Measurements from ENCODE around the gene SEC61A2.
"Not testable (repeated sequence)": the region's sequence is repeated elsewhere in the genome, so short reads cannot be mapped to it uniquely, and the experiment has no call there.

The SEC61A2 gene

DNA sequence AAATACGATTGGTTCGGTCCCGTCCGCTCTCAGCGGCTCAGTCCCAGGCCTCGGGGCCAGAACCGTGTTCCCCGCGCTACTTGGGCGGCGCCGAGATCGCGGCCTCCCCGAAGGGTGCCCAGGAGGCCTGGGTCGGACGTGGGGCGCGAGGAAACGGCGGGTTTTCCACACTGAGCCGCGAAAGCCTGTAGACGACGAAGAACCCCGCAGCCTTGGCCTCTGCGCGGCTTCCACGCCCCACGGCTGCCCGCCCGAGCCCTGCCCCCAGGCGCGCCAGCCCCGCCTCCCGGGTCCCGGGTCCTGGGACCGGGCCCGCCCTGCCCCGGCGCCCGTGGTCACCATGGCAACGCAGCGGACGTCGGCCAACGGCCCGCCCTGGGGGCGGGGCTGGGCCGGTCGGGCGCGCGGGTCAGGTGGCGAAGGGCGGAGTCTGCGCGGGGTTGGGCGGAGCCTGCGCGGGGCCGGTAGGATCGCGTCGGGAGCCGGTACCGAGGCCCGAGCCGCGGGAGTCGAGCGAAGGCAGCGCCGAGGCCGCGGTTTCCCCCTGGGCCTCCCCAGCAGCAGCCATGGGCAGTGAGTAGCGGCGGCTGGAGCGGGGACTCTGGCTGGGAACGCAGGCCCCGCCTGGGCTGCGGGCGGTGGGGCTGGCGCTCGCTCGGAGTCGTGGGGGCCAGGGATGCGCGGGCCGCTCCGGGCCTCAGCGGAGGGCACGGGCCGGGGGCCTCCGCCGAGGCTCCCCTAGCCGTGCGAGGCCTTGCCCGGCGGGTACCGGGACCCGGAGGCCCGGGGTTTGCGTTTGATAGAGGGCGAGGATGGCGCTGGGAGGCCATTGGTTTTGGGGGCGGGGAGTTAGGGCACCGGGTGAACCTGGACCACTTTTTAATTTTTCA lies at the start of gene SEC61A2:
Gene SEC61A2 (plus strand): TSS at position 456 of the 890 bp plus-strand sequence. CDS start 111 bp downstream, at position 567.
- FAIRE-seq: no peak

DNA sequence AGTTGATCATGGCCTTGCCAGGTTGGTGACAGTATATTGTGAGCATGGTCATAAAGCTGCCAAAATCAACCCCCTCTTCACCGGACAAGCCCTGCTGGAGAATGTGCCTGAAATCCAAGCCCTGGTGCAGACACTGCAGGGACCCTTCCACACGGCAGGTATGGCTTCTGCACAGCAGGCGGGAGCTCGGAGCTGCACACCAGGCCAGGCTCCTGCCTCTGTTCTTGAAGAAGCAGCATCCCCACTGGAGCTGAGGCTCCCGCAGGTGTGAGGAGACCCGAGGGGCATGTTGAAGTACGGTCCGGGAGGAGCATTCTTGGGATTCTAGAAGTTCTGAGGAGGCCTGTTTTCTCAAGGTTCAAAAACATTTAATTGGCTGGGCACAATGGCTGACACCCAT lies 48.0 kb upstream of the SEC61A2 start:
- no peak for FAIRE-seq

DNA sequence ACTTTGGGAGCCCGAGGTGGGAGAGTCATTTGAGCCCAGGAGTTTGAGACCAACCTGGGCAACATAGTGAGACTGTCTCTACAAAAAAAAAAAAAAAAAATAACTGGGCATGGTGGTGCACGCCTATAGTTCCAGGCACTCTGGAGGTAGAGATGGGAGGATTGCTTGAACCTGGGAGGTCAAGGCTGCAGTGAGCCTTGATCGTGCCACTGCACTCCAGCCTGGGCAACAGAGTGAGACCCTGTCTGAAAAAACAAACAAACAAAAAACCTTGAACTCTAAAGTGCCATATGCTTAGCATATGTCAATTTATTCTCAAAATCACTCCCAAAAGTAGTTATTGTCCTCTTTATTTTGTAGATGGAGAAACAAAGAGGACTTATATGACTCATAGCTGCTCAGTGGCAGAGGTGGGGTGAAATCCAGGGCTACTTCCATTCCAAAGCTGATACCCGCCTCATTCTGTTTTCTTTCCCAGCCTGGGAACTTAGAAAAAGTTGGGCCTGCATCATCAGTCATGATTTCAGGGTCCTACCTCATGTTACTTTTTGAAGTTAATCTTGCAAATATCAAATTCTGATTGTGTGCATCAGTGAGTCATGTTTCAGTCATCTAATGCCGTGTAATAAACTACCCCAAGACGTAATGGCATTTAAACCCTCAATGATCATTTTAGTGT lies 47.5 kb upstream of the SEC61A2 start:
- no peak for FAIRE-seq

DNA sequence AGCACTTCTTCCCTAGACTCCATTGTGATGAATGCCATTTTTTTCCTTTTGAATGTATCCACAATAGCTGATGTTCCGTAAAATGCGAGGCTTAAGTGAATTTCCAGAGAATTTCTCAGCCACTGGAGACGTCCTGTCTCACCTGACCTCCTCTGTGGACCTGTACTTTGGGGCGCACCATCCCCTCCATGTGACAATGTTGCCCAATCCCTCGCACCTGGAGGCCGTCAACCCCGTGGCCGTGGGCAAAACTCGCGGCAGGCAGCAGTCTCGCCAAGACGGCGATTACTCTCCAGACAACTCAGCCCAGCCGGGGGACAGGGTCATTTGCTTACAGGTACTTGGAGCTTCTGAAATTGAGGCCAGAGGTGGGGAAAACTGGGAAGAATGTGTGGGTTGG lies 40.6 kb upstream of the SEC61A2 start:
- no peak for FAIRE-seq

DNA sequence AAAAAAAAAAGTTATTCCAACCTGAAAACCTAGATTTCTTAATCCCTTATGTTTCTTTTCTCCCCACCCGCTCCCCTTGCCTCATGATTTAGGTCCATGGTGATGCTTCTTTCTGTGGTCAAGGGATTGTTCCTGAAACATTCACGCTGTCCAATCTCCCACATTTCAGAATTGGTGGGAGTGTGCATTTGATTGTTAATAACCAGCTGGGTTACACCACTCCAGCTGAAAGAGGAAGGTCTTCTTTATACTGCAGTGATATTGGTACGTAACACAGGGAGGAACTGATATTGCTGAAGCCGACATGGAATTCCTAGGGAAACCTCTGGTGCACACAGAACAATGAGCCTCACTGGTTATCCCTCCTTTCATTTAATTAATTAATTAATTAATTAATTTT lies 38.1 kb upstream of the SEC61A2 start:
- no peak for FAIRE-seq

DNA sequence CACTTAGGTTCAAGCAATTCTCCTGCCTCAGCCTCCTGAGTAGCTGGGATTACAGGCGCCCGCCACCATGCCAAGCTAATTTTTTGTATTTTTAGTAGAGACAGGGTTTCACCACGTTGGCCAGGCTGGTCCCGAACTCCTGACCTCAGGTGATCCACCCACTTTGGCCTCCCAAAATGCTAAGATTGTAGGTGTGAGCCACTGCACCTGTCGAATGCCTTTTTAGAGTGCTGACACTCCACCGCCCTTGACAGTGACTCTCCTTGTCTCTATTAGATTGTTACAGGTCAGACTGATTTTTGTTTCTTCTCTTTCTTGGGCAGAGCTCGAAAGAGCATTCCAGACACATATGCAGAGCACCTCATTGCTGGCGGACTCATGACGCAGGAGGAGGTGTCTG lies 32.1 kb upstream of the SEC61A2 start:
- not testable (repeated sequence) for FAIRE-seq

DNA sequence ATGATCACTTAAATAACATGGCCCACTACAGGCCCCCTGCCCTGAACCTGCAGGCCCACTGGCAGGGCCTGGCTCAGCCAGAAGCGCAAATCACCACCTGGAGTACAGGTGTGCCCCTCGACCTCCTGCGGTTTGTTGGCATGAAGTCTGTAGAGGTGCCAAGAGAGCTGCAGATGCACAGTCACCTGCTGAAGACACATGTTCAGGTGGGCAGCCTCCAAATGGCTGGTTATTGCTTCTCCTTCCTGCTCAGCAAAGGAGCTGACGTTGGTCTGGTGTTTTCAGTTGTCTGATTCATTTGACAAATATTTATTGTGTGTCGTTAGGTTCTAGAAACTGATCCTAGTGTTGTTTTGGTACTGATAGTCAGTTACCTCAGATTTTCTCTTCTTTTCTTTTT lies 31.7 kb upstream of the SEC61A2 start:
- FAIRE-seq: no peak

DNA sequence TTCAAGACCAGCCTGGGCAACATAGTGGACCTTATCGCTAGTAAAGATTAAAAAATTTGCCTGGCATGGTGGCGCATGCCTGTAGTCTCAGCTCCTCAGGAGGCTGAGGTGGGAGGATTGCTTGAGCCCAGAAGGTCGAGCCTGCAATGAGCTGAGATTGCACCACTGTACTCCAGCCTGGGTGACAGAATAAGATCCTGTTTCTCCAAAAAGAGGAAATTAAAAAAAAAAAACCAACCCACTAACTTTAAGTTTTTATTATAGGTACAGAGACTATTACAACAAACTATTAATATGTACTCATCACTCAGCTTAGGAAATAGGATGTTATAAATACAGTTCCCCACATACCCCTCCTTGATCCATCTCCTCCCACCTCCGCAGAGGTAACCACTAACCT lies 30.5 kb upstream of the SEC61A2 start:
- no peak for FAIRE-seq

DNA sequence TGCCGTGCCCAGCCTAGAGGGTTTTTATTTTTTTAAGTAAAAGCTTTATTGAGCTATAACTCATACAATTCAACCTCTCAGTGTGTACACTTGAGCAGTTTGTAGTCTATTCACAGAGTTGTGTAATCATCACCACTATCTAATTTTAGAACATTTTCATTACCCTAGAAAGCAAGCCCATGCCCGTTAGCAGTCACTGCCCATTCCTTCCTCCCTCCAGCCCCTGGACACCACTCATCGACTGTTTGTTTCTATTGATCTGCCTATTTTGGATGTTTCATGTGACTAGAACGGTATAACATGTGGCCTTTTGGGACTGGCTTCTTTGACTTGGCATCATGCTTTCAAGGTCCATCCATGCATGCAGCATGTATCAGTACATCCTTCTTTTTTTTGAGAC lies 25.7 kb upstream of the SEC61A2 start:
- no peak for FAIRE-seq

DNA sequence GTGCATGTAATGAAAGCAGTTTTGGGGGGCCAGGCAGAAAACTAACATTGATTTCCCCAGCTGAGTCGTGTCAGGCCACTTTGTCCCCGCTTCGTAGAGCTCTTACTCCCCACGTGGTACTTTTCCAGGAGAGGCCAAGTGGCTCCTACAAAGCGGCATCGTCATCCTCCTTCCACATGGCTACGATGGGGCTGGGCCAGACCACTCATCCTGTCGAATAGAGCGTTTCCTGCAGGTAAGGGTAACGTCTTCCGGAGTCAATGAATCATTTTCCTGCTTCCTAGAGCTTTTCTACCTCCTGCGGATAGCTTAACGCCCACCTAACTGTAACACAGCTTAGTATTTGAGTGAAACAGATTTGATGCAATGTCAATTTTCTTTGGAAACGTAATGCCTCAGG lies 21.7 kb upstream of the SEC61A2 start:
- FAIRE-seq: no peak

DNA sequence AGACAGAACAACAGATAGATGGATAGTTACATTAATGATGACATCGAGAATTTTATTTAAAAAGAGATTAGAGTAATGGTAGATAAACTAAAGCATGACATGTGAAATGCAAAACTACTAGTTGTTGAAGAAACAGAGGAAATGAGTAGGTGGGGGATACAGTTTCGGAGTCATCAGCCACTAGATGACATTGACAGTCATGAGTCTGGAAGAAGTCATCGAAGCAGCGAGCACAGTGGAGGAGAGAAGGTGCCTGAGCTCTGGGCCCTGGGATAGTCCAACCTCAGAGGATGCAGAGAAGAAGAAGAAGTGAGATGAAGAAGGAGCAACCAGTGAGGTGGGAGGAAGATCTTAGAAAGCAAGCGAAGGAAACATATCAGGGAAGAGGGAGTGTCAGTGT lies 20.2 kb upstream of the SEC61A2 start:
- no peak for FAIRE-seq

DNA sequence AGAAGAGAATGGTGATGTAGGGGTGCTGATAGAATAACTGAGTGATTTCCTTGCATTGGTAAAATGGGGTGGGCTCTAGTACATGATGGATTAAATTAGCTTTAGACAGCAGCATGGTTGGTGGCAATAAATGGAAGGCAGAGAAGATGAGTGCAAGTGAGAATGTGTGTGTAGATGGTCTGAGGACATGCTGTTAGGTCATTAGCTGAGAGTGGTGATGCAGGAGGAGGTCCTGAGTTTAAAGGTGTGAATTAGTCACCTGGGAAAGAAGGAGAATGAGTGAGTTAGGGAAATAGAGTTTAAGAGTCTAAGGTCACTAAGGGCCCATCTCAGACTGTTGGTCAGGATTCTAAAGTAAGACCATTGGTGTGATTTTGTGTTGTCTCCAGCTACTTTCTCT lies 17.9 kb upstream of the SEC61A2 start:
- no peak for FAIRE-seq

DNA sequence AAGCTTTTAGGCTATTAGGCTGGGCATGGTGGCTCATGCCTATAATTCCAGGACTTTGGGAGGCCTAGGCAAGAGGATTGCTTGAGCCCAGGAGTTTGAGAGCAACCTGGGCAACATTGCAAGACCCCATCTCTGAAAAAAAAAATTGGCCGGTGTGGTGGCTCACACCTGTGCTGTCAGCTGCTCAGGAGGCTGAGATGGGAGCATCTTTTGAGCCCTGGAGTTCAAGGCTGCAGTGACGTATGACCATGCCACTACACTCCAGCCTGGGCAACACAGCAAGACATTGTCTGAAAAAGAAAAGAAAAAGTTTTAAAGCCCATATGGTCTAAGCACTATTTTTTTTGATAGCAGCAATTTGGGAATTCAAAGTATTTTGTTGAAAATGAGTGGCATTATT lies 15.8 kb upstream of the SEC61A2 start:
- no peak for FAIRE-seq

DNA sequence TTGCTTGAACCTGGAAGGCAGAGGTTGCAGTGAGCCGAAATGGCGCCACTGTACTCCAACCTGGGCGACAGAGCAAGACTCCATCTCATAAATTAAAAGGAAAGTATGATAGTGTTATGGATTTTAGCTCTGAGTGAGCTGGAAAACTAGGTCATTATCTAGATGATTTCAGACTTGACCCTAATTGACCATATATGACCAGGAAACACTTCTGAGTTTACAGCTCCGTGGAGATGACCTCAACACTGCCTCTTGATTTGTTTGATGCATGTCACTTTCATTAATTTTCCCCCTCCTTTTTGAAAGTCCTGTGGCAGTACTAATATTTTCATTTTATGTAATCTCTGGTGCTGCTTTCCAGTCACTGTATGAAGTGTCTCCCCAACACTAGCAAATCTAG lies 7.8 kb upstream of the SEC61A2 start:
- no peak for FAIRE-seq

DNA sequence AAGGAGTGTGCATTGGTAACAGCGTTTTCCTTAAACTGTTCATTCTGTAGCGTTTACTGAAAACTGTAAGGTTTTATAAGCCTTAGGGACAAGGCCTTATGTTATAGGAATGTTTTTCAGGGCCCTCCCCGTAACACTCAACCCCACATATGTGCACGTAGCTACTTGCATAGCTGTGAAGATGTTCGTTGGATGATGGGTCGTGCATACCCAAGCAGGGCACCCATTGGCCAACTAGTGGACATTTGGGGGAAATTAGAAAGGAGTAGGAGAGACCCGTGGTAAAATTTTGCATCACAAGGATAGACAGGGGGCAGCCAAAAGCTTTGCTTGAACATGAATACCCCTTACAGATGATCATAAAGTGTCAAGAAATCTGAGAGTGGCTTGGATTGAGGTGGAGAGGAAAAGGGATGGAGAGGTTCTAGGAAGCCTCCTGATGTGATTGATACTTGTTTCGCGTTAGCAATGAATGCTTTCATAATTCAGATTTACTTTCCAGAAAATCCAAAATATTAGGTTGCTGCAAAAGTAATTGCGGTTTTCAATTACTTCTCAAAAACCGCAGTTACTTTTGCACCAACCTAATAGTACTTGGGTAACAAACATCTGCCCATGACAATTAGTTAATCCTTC lies 878 bp downstream of the SEC61A2 start:
- no peak for FAIRE-seq

DNA sequence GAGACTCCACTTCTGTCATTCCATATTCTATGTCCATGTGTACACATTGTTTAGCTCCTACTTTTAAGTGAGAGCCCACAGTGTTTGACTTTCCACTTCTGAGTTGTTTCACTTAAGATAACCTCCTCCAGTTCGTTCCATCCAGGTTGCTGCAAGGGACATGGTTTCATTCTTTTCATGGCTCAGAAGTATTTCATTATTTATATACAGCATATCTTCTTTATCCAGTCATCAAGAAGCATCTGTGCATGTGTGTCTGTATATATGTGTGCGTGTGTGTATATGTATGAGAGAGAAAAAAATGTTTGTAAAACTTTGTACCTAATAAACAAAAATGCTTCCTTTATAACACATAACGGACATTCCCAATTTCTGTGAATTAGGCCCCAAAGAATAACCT lies 6.2 kb downstream of the SEC61A2 start:
- FAIRE-seq: no peak

DNA sequence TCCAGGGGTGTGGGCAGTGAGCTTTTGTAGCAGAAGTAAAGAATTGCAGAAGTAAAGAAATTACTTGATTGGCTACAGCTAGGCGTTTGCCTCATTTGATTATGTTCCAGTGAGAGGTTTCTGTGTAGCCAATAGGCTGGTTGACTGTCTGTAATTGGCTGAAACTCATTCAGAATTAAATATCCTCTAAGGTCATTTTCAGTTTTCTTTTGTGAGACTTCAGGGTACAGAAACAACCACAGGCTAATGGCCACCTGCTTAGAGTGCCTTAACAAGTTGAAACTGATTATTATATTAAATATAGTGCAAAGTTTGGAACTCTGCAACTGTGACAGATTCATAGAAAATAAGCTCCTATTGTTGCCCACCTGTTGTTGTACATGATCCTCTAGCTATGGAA lies 10.6 kb downstream of the SEC61A2 start:
- FAIRE-seq: no peak

DNA sequence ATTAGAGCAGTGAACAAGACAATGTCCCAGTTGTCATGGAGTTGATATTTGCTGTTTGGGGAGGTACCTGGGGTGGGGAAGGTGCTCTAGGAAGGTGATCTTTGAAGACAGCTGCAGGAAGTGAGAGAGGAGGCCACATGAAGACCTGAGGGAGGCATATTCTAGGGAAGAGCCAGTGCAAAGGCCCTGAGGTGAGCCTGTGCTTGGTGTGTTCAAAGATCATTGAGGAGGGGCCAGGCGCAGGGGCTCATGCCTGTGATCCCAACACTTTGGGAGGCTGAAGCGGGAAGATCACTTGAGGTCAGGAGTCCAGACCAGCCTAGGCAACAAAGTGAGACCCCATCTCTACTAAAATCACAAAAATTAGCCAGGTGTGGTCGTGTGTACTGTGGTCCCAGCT lies 15.1 kb downstream of the SEC61A2 start:
- FAIRE-seq: no peak

DNA sequence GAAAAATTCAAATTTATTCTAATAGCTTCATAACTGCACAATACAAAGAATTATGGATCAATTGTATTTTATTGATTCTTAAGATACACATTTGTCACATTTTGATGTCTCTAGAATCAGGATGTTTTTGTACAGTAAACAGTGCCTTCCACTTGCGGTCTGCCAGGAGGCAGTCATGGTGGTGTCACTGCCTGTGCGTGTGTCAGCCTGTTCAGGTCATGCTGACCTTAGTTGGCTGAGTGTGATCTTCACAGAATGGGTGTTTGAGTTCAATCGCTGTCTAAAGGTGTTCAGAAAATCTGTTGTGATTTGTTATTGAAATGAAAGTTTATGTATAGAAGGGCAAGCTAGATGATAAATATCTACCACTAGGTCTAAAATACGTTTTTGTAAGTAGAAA lies 20.7 kb downstream of the SEC61A2 start:
- FAIRE-seq: no peak

DNA sequence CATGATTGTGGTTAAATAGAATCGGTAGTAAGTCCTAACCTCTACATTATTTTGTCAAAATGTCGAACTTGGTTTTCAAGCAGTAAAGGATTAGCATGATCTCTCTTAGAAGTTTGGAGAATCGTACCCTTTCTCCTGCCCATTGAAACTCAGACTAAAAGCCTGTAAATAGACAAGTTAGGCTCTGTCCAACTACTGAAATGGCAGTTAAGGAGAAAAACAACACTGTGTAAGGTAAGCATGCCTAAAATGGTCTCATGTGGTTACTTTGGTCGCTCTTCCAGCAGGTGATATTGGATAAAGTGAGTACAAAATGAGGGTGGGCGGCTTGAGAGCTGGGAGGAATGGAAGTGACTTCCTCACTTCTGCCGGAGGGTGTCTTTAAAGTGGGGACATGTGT lies 25.0 kb downstream of the SEC61A2 start:
- no peak for FAIRE-seq

DNA sequence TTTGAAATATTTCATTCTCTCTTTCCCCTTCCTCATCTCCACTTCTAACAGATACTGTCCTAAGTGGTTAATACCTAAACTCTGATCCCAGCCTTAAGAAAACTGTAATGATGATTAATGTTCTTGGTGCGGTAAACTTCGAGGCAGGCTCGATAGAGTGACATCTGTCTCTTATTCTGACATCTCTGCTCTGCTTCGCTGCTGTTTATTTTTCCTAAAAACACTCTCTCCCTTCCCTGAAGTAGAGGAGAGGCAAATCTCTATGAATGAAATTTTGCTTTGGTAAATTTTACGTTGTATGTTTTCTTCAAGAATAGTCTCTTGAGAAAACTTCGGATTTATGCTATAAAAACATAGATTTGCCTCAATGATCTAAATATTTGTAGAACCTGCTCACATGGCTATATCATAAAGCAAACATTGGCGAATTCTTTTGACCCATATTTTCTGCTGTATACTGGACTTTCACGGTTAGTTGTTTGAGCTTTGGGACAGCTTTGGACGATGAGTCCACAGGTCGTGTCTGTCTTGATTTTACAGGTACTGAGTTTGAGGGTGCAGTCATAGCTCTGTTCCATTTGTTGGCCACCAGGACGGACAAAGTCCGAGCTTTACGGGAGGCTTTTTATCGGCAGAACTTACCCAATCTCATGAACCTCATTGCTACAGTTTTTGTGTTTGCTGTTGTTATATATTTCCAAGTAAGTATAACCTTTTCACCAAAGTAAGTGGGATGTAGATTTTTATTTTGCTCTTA lies 27.1 kb downstream of the SEC61A2 start:
- no peak for FAIRE-seq

DNA sequence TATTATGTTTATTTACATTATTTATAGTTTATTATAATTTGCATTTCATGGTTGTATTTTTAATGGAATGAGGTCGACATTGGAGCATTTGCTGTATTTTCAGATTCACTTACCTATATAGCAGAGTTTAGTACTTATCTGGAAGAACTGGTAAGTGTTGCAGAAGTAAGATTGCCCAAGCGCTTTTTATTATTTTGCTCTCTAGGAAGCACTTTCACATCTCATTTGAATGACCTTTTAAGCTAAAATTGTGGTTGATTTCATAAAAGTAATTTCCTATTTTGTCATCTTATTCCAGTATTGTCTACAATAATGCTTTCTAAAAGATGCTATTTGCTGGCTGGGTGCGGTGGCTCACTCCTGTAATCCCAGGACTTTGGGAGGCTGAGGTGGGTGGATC lies 28.6 kb downstream of the SEC61A2 start:
- no peak for FAIRE-seq

DNA sequence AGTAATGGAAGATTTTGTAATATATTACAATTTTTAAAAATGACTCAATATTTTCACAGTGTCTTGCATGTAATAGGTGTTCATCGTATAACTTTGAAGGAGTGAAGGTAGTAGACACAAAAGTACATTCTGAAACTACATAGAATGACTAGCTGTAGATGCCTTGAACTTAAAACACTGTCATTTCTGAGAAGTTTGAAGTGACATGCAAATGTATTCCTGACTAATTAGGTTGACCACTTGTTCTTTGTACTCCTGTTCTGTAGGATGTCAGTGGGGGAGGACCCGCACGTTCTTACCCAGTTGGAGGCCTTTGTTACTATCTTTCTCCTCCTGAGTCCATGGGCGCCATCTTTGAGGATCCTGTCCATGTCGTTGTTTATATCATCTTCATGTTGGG lies 31.2 kb downstream of the SEC61A2 start:
- no peak for FAIRE-seq

All from A204.1 (cell line).